Neural cell (in vitro differentiated cells): ENCODE measurements around the gene NET1.

Experiments used
- CTCF ChIP-seq: fragments of 450-650 bp; IDR thresholded peaks from 2 replicates; pipeline ENCODE4 v1.5.1; 2014; ENCODE audit warnings: antibody characterized with exemption, mild to moderate bottlenecking, moderate library complexity; ENCODE audit not compliant: poor library complexity, severe bottlenecking
- EP300 ChIP-seq: fragments of 450-650 bp; conservative IDR thresholded peaks from 2 replicates; pipeline ENCODE4 v1.6.1; 2014; ENCODE audit warnings: antibody characterized with exemption, mild to moderate bottlenecking, moderate library complexity; ENCODE audit not compliant: poor library complexity, severe bottlenecking
- EZH2 ChIP-seq: fragments of 200-600, 300-800 bp; shearing (Covaris generic), sonication (generic); IDR thresholded peaks from 2 replicates; pipeline ENCODE4 v1.6.1; 2014; ENCODE audit warnings: antibody characterized with exemption, low read length, borderline replicate concordance, mild to moderate bottlenecking; ENCODE audit not compliant: insufficient read depth, poor library complexity, severe bottlenecking
- MXI1 ChIP-seq: fragments of 450-650 bp; conservative IDR thresholded peaks from 2 replicates; pipeline ENCODE4 v1.6.1; 2014; ENCODE audit warnings: antibody characterized with exemption, mild to moderate bottlenecking; ENCODE audit not compliant: poor library complexity, severe bottlenecking

DNA sequence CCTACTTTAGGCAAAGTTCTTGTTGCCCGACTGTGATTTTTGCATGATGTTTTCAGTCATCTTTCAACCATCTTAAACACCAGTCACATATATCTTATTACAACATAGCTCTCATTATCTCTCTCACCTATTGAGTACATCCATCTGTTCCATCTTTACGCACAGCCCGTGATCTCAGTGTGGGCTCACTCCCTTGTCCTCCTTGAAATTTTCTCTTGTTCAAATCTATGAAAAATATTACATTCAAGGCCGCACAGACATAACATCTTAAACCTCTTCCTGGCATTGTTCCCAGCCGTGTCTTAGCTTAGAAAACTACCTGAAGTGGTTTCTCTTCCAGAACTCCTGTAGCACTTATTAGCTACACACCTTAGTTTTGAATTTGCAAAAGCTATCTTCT lies 32.6 kb downstream of the NET1 start:
- no peak for TF ChIP-seq CTCF
- TF ChIP-seq EZH2 = no peak
- no peak for TF ChIP-seq MXI1
- no peak for TF ChIP-seq EP300
